A549 (cell line): ENCODE results near the gene SMIM32. TPM values are rescaled to one million over a fixed set of nuclear protein-coding genes. Genes with fewer than 3 reads are reported as not detected.
A peak's percentile ranks its signal among the peaks of the same experiment; 100 is the strongest.

Source experiments
- ATAC-seq, 2 experiments: fragments of 200-7000 bp in 1 of 2; fragments of >200 bp in 1 of 2; cut with Nextera tagmentation in 1 of 2; cut with Tn5 transposase in 1 of 2; 3 replicates each; pipeline versions ENCODE4 v1.8.0 to v1.9.1; 2018 to 2020; ENCODE audit warnings: mild to moderate bottlenecking in 1 of 2, moderate library complexity in 1 of 2
- CTCF ChIA-PET: fragments of 300-600 bp; sonication (Branson Sonifier 250); formaldehyde crosslinking; extraction: SDS; loops from one replicate; lab custom pipeline; 2021; ENCODE audit warnings: antibody characterized with exemption, inconsistent platforms; lab: Yijun Ruan, JAX
- POLR2A ChIA-PET: fragments of 350-600 bp; formaldehyde crosslinking; extraction: SDS; loops from one replicate; lab custom pipeline; 2021; ENCODE audit warnings: antibody characterized with exemption, inconsistent platforms; lab: Yijun Ruan, JAX
- DNase-seq, 2 experiments: peaks; one replicate each; pipeline versions ENCODE4 v3.0.0 to v3.0.0-alpha.2; 2011 to 2016; ENCODE audit warnings: low read depth in 1 of 2, low spot score in 1 of 2
- FAIRE-seq: peaks from 2 replicates; lab custom pipeline; 2011; peaks lifted over from hg19 to GRCh38; lab: Jason Lieb, UNC
- H3K27ac ChIP-seq, 2 experiments: fragments of >200 bp; sonication (Bioruptor Twin); formaldehyde crosslinking; 3 replicates each; pipeline ENCODE4 v1.5.1; 2016 to 2017
- H3K4me1 ChIP-seq: fragments of >200 bp; sonication (Bioruptor Twin); formaldehyde crosslinking; 3 replicates; pipeline ENCODE4 v1.6.1; 2016
- H3K4me2 ChIP-seq: fragments of >200 bp; sonication (Bioruptor Twin); formaldehyde crosslinking; 3 replicates; pipeline ENCODE4 v1.6.1; 2016
- H3K4me3 ChIP-seq: fragments of >200 bp; sonication (Bioruptor Twin); formaldehyde crosslinking; 3 replicates; pipeline ENCODE4 v1.5.1; 2016
- H3K9me3 ChIP-seq: fragments of >200 bp; sonication (Bioruptor Twin); formaldehyde crosslinking; 3 replicates; pipeline ENCODE4 v1.6.1; 2016
- BHLHE40 ChIP-seq: IDR thresholded peaks from 2 replicates; pipeline ENCODE4 v1.6.1; 2012; ENCODE audit warnings: low read depth, low read length, inconsistent platforms
- CBX2 ChIP-seq: fragments of 200-600 bp; sonication (generic); IDR thresholded peaks from 2 replicates; pipeline ENCODE4 v1.6.1; 2016; ENCODE audit warnings: low read depth, mild to moderate bottlenecking, borderline replicate concordance
- CEBPB ChIP-seq, 2 experiments: fragments of >200 bp in 1 of 2; sonication (Bioruptor Twin) in 1 of 2; formaldehyde crosslinking in 1 of 2; IDR thresholded peaks; 2 replicates each; pipeline ENCODE4 v1.6.1; 2012 to 2016
- CHD2 ChIP-seq: fragments of 150-350 bp; IDR thresholded peaks from 2 replicates; pipeline ENCODE4 v1.6.1; 2014; ENCODE audit warnings: low read length; ENCODE audit not compliant: partially characterized antibody
- CHD4 ChIP-seq: fragments of 200-600 bp; sonication (generic); IDR thresholded peaks from 2 replicates; pipeline ENCODE4 v1.6.1; 2016; ENCODE audit warnings: antibody characterized with exemption, mild to moderate bottlenecking, borderline replicate concordance
- EHMT2 ChIP-seq: fragments of 200-600 bp; sonication (generic); IDR thresholded peaks from 2 replicates; pipeline ENCODE4 v1.6.1; 2016; ENCODE audit warnings: antibody characterized with exemption, low read depth, mild to moderate bottlenecking, moderate library complexity
- EP300 ChIP-seq, 2 experiments: fragments of >200 bp; sonication (Bioruptor Twin); formaldehyde crosslinking; IDR thresholded peaks; 2 replicates in 1 of 2; 3 replicates in 1 of 2; pipeline ENCODE4 v1.6.1; 2016 to 2017
- FOSL2 ChIP-seq, 2 experiments: fragments of 450-650 bp in 1 of 2; fragments of >200 bp in 1 of 2; sonication (Bioruptor Twin) in 1 of 2; formaldehyde crosslinking; IDR thresholded peaks; 2 replicates each; pipeline versions ENCODE4 v1.5.0 to v1.6.1; 2016 to 2020; ENCODE audit warnings: mild to moderate bottlenecking in 1 of 2, moderate library complexity in 1 of 2
- GATA3 ChIP-seq: IDR thresholded peaks from 2 replicates; pipeline ENCODE4 v1.6.1; 2012; ENCODE audit warnings: borderline replicate concordance
- HDAC2 ChIP-seq: fragments of 200-600 bp; sonication (generic); IDR thresholded peaks from 2 replicates; pipeline ENCODE4 v1.6.1; 2016
- HOXB5 ChIP-seq: fragments of 250-450 bp; sonication (Bioruptor Pico); IDR thresholded peaks from 2 replicates; pipeline ENCODE4 v1.5.0; 2020; ENCODE audit warnings: mild to moderate bottlenecking, moderate library complexity
- KDM1A ChIP-seq: fragments of 200-600 bp; sonication (generic); IDR thresholded peaks from 2 replicates; pipeline ENCODE4 v1.6.1; 2016; ENCODE audit warnings: low read depth, mild to moderate bottlenecking
- MAFK ChIP-seq: fragments of 450-650 bp; IDR thresholded peaks from 2 replicates; pipeline ENCODE4 v1.6.1; 2014; ENCODE audit not compliant: partially characterized antibody
- NFE2L2 ChIP-seq: fragments of 150-350 bp; conservative IDR thresholded peaks from 2 replicates; pipeline ENCODE4 v1.6.1; 2014; ENCODE audit warnings: low read length
- NPAS2 ChIP-seq: fragments of 250-450 bp; sonication (Bioruptor Pico); IDR thresholded peaks from 2 replicates; pipeline ENCODE4 v1.8.0; 2022; ENCODE audit warnings: mild to moderate bottlenecking, moderate library complexity, borderline replicate concordance
- PHF8 ChIP-seq: fragments of 200-600 bp; sonication (generic); IDR thresholded peaks from 2 replicates; pipeline ENCODE4 v1.6.1; 2016; ENCODE audit warnings: low read depth, mild to moderate bottlenecking, antibody characterized with exemption, moderate library complexity, borderline replicate concordance
- POLR2A ChIP-seq: IDR thresholded peaks from 2 replicates; pipeline ENCODE4 v1.6.1; 2012; ENCODE audit warnings: mild to moderate bottlenecking, low read length
- POLR2AphosphoS2 ChIP-seq: conservative IDR thresholded peaks from 2 replicates; pipeline ENCODE4 v1.6.1; 2012; ENCODE audit warnings: low read length, improper control_type of control experiment, inconsistent platforms
- SMC3 ChIP-seq: fragments of >200 bp; sonication (Bioruptor Twin); formaldehyde crosslinking; IDR thresholded peaks from 3 replicates; pipeline ENCODE4 v1.6.1; 2018; ENCODE audit warnings: inconsistent platforms
- ZNF302 ChIP-seq: fragments of 250-450 bp; sonication (Bioruptor Pico); IDR thresholded peaks from 2 replicates; pipeline ENCODE4 v1.9.0; 2021; ENCODE audit warnings: inconsistent platforms, mild to moderate bottlenecking, moderate library complexity
- ZSCAN20 ChIP-seq: fragments of 250-450 bp; sonication (Bioruptor Pico); IDR thresholded peaks from 2 replicates; pipeline ENCODE4 v1.8.0; 2022; ENCODE audit warnings: mild to moderate bottlenecking, moderate library complexity
- WGBS: methylation state at CpG from one replicate; pipeline ENCODE4 v1.1.6; 2017; ENCODE audit errors: missing lambda C conversion rate; 5-methylcytosine and 5-hydroxymethylcytosine counted together
- polyA plus RNA-seq, 4 experiments: library from polyadenylated mRNA; depleted of rRNA in 3 of 4; stranded (reverse); fragments of >200 nt; fragmentation: RNase III in 1 of 4; extraction: RNeasy Plus Mini Kit Qiagen cat#74134 plus additional on column Dnase treatment in 1 of 4; gene quantifications; 2 replicates in 3 of 4; 3 replicates in 1 of 4; pipeline ENCODE4 v1.2.3, GENCODE V29; 2011 to 2017

Gene SMIM32
- polyA plus RNA-seq, 2 of the 4 experiments (the other 2 are of a cell fraction) = not detected

DNA sequence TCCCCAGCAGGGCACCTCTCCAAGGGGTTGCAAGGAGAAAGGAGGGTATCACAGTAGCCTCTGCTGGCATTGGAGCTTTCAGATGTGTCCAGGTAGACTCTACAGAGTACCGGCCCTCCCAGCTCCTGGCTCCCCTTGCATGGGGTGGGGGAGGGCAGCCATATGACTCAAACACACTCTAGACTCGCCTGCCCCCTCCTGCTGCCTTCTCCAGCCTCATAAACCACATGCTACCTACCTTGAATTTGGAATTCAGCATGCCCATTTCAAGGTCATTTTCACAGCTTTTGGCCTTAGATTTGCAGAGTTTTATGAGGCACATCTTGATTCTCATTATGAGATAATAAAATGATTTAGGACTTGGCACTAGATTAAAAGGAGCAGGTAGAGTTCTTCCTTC, 32.8 kb upstream of the SMIM32 start:
- TF ChIP-seq ZSCAN20 (CRISPR knock-in tag) (no peak), KDM1A (no peak), CHD4 (no peak), HDAC2 (no peak), HOXB5 (no peak)
- FAIRE-seq = no peak
- DNase-seq = no peak
- CTCF ChIA-PET = interaction anchor here (1.2 to 4.4 kb wide), 2 partner anchors 14 to 49 kb away, joined by 3 to 37 read pairs; no protein-coding TSS in a partner anchor
- peak in 1 of 2 experiments; percentile 14; a peak in 2 of 6 replicates for ATAC-seq
- POLR2A ChIA-PET = no interaction called here
- WGBS = 14% methylated on average over 1 of the region's 2 CpGs
- Histone ChIP-seq H3K4me1 (no peaks in the 10 kb centered on the region), H3K9me3 (peaks cover 18% of the 10 kb centered on the region; the same call in 2 of the 3 replicates), H3K4me2 (no peak overlapping the region), H3K27ac (no peak overlapping the region), H3K4me3 (no peak overlapping the region)

DNA sequence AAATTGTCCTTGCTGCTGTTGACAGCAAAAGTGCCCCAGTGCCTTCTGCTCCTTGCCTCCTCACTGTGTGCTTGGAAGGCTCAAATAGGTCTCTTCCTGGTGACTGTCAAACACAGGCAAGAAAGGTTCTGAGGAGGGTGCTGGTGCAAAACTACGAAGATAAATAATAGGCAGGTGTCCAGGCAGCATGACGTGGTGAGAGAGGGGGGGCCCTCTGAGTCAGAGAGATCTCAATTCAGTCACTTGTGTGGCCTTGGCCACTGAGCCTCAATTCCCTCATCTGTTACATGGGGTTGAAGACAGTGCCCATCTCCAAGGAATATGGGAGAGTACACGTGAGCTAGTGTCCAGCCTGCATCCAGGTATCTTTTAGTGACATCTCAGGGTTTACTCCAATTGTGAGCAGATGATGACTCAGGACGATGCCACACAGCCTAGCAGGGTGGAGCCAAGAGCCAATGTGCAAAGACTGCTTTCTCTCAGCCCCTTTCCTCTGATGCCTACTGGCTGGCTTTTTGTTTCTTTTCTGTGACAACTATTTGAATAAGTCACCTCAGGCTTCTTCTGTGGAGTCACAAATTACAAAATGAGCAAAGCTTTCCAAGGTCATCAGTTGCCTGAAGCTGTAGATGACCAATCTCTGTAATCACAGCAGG, 29.7 kb upstream of the SMIM32 start:
- TF ChIP-seq ZNF302 (CRISPR knock-in tag) (no peak), CBX2 (no peak), BHLHE40 (no peak), PHF8 (no peak), GATA3 (no peak), CHD2 (no peak), POLR2AphosphoS2 (no peak), SMC3 (no peak), FOSL2 (IDR thresholded peaks at IDR 0.05) (no peak), FOSL2 (CRISPR knock-in tag; IDR thresholded peaks at IDR 0.05) (no peak), EHMT2 (no peak), NPAS2 (CRISPR knock-in tag) (no peak), NFE2L2 (no peak), POLR2A (no peak)
- TF ChIP-seq, all 56 proteins: peak for 0
- H3K4me1 ChIP-seq = no peaks in the 10 kb centered on the region
- no peak overlapping the region for H3K27ac ChIP-seq
- H3K4me3 ChIP-seq = no peak overlapping the region
- WGBS = 8% methylated on average over 4 of the region's 4 CpGs
- ChIA-PET CTCF (interaction anchor here (0.7 to 4.4 kb wide), 3 partner anchors 11 to 1276 kb away, joined by 4 to 37 read pairs (median 4); partner anchors contain the start of gene SPOCK1), POLR2A (no interaction called here)
- peak in 1 of 2 experiments; percentile 19; a peak in 3 of 6 replicates for ATAC-seq
- no peak for DNase-seq
- FAIRE-seq = no peak
- peaks cover 36% of the 10 kb centered on the region for H3K9me3 ChIP-seq
- H3K4me2 ChIP-seq = no peak overlapping the region

DNA sequence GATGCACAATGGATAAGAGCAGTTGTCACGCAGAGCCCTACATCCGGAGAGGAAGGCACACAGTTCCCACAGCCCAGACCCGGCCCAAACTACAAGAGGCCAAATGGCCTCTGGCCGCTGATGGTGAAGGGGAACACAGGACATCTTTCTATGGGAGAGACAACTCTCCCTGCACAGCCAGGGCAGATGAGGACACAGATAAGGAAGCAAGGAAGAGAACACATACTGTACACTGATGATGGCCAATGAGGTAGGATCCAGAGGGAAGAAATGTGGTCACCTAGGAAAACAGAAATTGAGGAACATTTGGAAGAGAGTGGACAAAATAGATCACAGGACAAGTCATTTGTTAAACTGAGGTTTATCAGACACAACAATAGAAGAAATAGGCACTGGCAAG, 28.4 kb upstream of the SMIM32 start:
- ATAC-seq (no peak), DNase-seq (no peak), FAIRE-seq (no peak)
- ChIA-PET POLR2A (no interaction called here), CTCF (no interaction called here)
- no peak overlapping the region for H3K4me3 ChIP-seq
- no peak for TF ChIP-seq CEBPB (IDR thresholded peaks at IDR 0.05)
- no peak for TF ChIP-seq MAFK
- WGBS = 46% methylated on average over 4 of the region's 4 CpGs
- H3K4me2 ChIP-seq = no peak overlapping the region
- no peak overlapping the region for H3K27ac ChIP-seq
- H3K9me3 ChIP-seq = peaks cover 36% of the 10 kb centered on the region
- H3K4me1 ChIP-seq = no peaks in the 10 kb centered on the region

DNA sequence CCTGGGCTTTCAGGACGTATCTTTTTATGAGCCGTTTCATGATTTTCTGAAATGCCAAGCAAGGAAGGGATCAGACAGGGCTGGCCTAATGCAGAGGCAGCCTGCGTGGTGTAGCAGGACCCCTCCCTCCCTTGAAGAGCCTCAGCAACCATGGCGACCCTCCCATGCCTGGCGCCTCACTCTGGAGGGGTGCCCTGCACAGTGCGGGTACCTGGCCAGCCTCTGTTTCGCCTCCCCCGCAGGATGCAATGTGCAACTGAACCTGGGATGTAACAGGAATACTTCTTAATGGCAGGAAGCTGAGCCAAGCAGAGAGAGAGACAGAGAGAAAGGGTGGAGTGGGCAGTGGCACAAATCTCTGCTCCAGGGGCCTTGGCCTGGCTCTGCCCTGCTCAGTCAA, 23.3 kb upstream of the SMIM32 start:
- H3K4me2 ChIP-seq = no peak overlapping the region
- WGBS = 79% methylated on average over 8 of the region's 8 CpGs
- no peaks in the 10 kb centered on the region for H3K4me1 ChIP-seq
- H3K4me3 ChIP-seq = no peak overlapping the region
- ATAC-seq (no peak), FAIRE-seq (no peak)
- POLR2A ChIA-PET = no interaction called here
- CTCF ChIA-PET = interaction anchor here (0.6 to 2.0 kb wide), 4 partner anchors 23 to 554 kb away, joined by 3 to 5 read pairs (median 3); partner anchors contain the start of gene SMIM32
- TF ChIP-seq SMC3 = no peak
- no peak for TF ChIP-seq EP300 (IDR thresholded peaks at IDR 0.05)
- TF ChIP-seq, all 56 proteins: peak for 0
- no peak for DNase-seq
- H3K27ac ChIP-seq = no peak overlapping the region
- H3K9me3 ChIP-seq = peaks cover 19% of the 10 kb centered on the region
